ENCODE results near the gene PROKR2.

The PROKR2 gene

GRCh38 chr20:5316188-5317158, at the start of gene PROKR2:
TSS of gene PROKR2 (minus strand) at chr20:5316954. CDS start at chr20:5314369, 2,585 bp downstream.
- no peak for DNase-seq (ENCODE audit: low spot score)

GRCh38 chr20:5364997-5365597, 48.3 kb upstream of the PROKR2 start:
- DNase-seq (ENCODE audit: low spot score): no peak

- DNase-seq (ENCODE audit: low spot score): no peak
Observed at GRCh38 chr20:5364136-5364821, 47.5 kb upstream of the PROKR2 start.

GRCh38 chr20:5362771-5363170, 46.0 kb upstream of the PROKR2 start:
- no peak for DNase-seq (ENCODE audit: low spot score)

- no peak for DNase-seq (ENCODE audit: low spot score)
Observed at GRCh38 chr20:5361176-5361575, 44.4 kb upstream of the PROKR2 start.

GRCh38 chr20:5357946-5358345, 41.2 kb upstream of the PROKR2 start:
- DNase-seq (ENCODE audit: low spot score): no peak

- no peak for DNase-seq (ENCODE audit: low spot score)
Observed at GRCh38 chr20:5356941-5357340, 40.2 kb upstream of the PROKR2 start.

GRCh38 chr20:5354901-5355300, 38.1 kb upstream of the PROKR2 start:
- no peak for DNase-seq (ENCODE audit: low spot score)

GRCh38 chr20:5353624-5354496, 37.1 kb upstream of the PROKR2 start:
- DNase-seq (ENCODE audit: low spot score): peak; percentile 26

GRCh38 chr20:5349448-5349847, 32.7 kb upstream of the PROKR2 start:
- no peak for DNase-seq (ENCODE audit: low spot score)

GRCh38 chr20:5342021-5342420, 25.3 kb upstream of the PROKR2 start:
- DNase-seq (ENCODE audit: low spot score): no peak

GRCh38 chr20:5331340-5331739, 14.6 kb upstream of the PROKR2 start:
- DNase-seq (ENCODE audit: low spot score): no peak

GRCh38 chr20:5328268-5328667, 11.5 kb upstream of the PROKR2 start:
- no peak for DNase-seq (ENCODE audit: low spot score)

- no peak for DNase-seq (ENCODE audit: low spot score)
Observed at GRCh38 chr20:5327356-5327755, 10.6 kb upstream of the PROKR2 start.

GRCh38 chr20:5315807-5316187, 957 bp downstream of the PROKR2 start:
- no peak for DNase-seq (ENCODE audit: low spot score)

GRCh38 chr20:5313916-5314315, 2.8 kb downstream of the PROKR2 start:
- DNase-seq (ENCODE audit: low spot score): no peak

- DNase-seq (ENCODE audit: low spot score): no peak
Observed at GRCh38 chr20:5312518-5312917, 4.2 kb downstream of the PROKR2 start.

- no peak for DNase-seq (ENCODE audit: low spot score)
Observed at GRCh38 chr20:5309971-5310370, 6.8 kb downstream of the PROKR2 start.

GRCh38 chr20:5298811-5299210, 17.9 kb downstream of the PROKR2 start:
- DNase-seq (ENCODE audit: low spot score): no peak

- no peak for DNase-seq (ENCODE audit: low spot score)
Observed at GRCh38 chr20:5297280-5298004, 19.3 kb downstream of the PROKR2 start.

- DNase-seq (ENCODE audit: low spot score): no peak
Observed at GRCh38 chr20:5290596-5290995, 26.2 kb downstream of the PROKR2 start.

All from COLO829 (cell line).